Ovary (tissue), 9 donors: ENCODE results near the gene MAPRE3. TPM values are rescaled to one million over a fixed set of nuclear protein-coding genes. Genes with fewer than 3 reads are reported as not detected.
"Not testable (repeated sequence)": the region's sequence is repeated elsewhere in the genome, so short reads cannot be mapped to it uniquely, and the experiment has no call there.

ENCODE experiments used
- DNase-seq, 5 donors: peaks; one replicate each; pipeline ENCODE4 v3.0.0-alpha.2; 2019 to 2020
- H3K27ac ChIP-seq, 2 donors: fragments of 200-600 bp; one replicate each; pipeline versions ENCODE4 v1.5.1 to v1.8.0; 2019 to 2022
- H3K27me3 ChIP-seq: fragments of 200-600 bp; one replicate; pipeline ENCODE4 v1.8.0; 2022
- H3K36me3 ChIP-seq: fragments of 200-600 bp; sonication (generic); one replicate; pipeline ENCODE4 v1.5.1; 2019
- H3K4me1 ChIP-seq: one replicate; pipeline ENCODE4 v1.8.1; 2013; ENCODE audit warnings: mild to moderate bottlenecking, moderate library complexity; ENCODE audit not compliant: insufficient read depth
- H3K4me3 ChIP-seq: fragments of 200-600 bp; sonication (generic); one replicate; pipeline ENCODE4 v1.5.1; 2017
- H3K9me3 ChIP-seq, 2 donors: fragments of 200-600 bp in 1 of 2; sonication (generic) in 1 of 2; one replicate each; pipeline versions ENCODE4 v1.5.1 to v1.8.1; 2013 to 2019; ENCODE audit warnings: mild to moderate bottlenecking in 1 of 2, moderate library complexity in 1 of 2
- CTCF ChIP-seq, 3 donors: fragments of 450-650 bp in 2 of 3; fragments of 200-600 bp in 1 of 3; IDR thresholded peaks; one replicate each; pipeline versions ENCODE4 v1.5.1 to v1.8.0; 2016 to 2022; ENCODE audit warnings: antibody characterized with exemption in 3 of 3, mild to moderate bottlenecking in 1 of 3
- EP300 ChIP-seq: sonication (generic); formaldehyde crosslinking; IDR thresholded peaks from one replicate; pipeline ENCODE4 v1.6.1; 2017; ENCODE audit warnings: antibody characterized with exemption
- POLR2A ChIP-seq: fragments of 450-650 bp; IDR thresholded peaks from one replicate; pipeline ENCODE4 v1.6.1; 2017; ENCODE audit warnings: antibody characterized with exemption, mild to moderate bottlenecking, moderate library complexity
- WGBS, 3 donors: extraction: QIAGEN DNeasy Blood & Tissue Kit in 1 of 3; methylation state at CpG; one replicate each; pipeline versions ENCODE4 v1.1.5 to v1.1.7; 2013 to 2017; 5-methylcytosine and 5-hydroxymethylcytosine counted together
- intact Hi-C, 4 donors: fragments of 100-400 bp; cut with DNase I; formaldehyde crosslinking; loops; one replicate each; pipeline versions ENCODE4 v1.11.0 to v1.15.1; 2022 to 2023
- polyA plus RNA-seq, 2 donors: library from polyadenylated mRNA; stranded (reverse); fragments of 200-250 nt in 1 of 2; fragments of 350-450 nt in 1 of 2; fragmentation: Illumina TruSeq in 1 of 2; extraction: RNeasy Lipid Tissue Mini Kit (QIAGEN cat#74804) in 1 of 2; gene quantifications; one replicate each; pipeline ENCODE4 v1.2.3, GENCODE V29; 2013 to 2014
- total RNA-seq, 7 donors: library from RNA; depleted of rRNA in 2 of 7; stranded (reverse); fragments of >200 nt in 2 of 7; fragmentation: NEBNext Ultra II Directional in 3 of 7; extraction: Animal tissue kit (Norgen Biotek cat#: 25700) in 3 of 7; gene quantifications; one replicate each; pipeline versions ENCODE4 v1.1.0 to v1.2.4, GENCODE V29; 2016 to 2023
- donor health status: DM: no; HTN: no; CAD: no; lungs with moderate emphysema.
- donor health status: DM: no; HTN: no; CAD: no.
- donor health status: Bipolar disorder and iron deficiency.
- donor health status: DM: yes; HTN: yes; CAD: no.
- donor health status: DM: no; HTN: no; CAD: no.
- donor health status: DM: yes; HTN: yes; CAD: no.

MAPRE3 gene
- total and polyA plus RNA-seq, 9 donors: 23.8 to 51.8 (median 34.3) TPM

- no peaks in the 10 kb centered on the region for H3K27me3 ChIP-seq
- H3K4me1 ChIP-seq: peaks cover 17% of the 10 kb centered on the region
- peak; percentile 59 to 73 (median 68) for DNase-seq
- H3K9me3 ChIP-seq: no peaks in the 10 kb centered on the region
- intact Hi-C loops: no loop called here
- no peaks in the 10 kb centered on the region for H3K36me3 ChIP-seq
- H3K4me3 ChIP-seq: no peak overlapping the region
- TF ChIP-seq CTCF (IDR thresholded peaks at IDR 0.05) (no peak), EP300 (no peak), POLR2A (no peak)
- WGBS, 3 donors: 32 to 46% (median 35%) methylated on average over 4 of the region's 4 CpGs
- H3K27ac ChIP-seq: peak overlapping the region in 1 of 2 donors; percentile 98
Measured at GRCh38 chr2:27074738-27075565, 104.5 kb downstream of the MAPRE3 start.

GRCh38 chr2:27075566-27075871, 105.1 kb downstream of the MAPRE3 start:
- H3K4me1 ChIP-seq: peaks cover 19% of the 10 kb centered on the region
- H3K4me3 ChIP-seq, H3K36me3 ChIP-seq, H3K9me3 ChIP-seq, intact Hi-C loops, DNase-seq, H3K27me3 ChIP-seq: not testable (repeated sequence)
- 67 to 68% (median 67%) methylated on average over 6 of the region's 6 CpGs for WGBS, 3 donors
- H3K27ac ChIP-seq: peak overlapping the region in 1 of 2 donors; percentile 98

GRCh38 chr2:27076323-27076722, 105.9 kb downstream of the MAPRE3 start:
- peaks cover 22% of the 10 kb centered on the region for H3K4me1 ChIP-seq
- no peaks in the 10 kb centered on the region for H3K27me3 ChIP-seq
- DNase-seq: no peak
- H3K27ac ChIP-seq: peak overlapping the region in 1 of 2 donors; percentile 98
- intact Hi-C loops: no loop called here
- no peaks in the 10 kb centered on the region for H3K9me3 ChIP-seq
- 82 to 91% (median 89%) methylated on average over 4 of the region's 4 CpGs for WGBS, 3 donors
- no peak overlapping the region for H3K4me3 ChIP-seq
- no peaks in the 10 kb centered on the region for H3K36me3 ChIP-seq
- TF ChIP-seq EP300 (no peak), CTCF (IDR thresholded peaks at IDR 0.05) (no peak), POLR2A (no peak)

Other genes starting within 250 kb of the MAPRE3 start
- gene SLC35F6, start 206.4 kb upstream of the MAPRE3 start, total RNA-seq: 10 to 100 TPM; 13.1 to 53.5 (median 26.8) TPM
- gene SLC35F6, start 206.4 kb upstream of the MAPRE3 start, polyA plus RNA-seq: 10 to 100 TPM; 11.1 to 27.3 TPM
- gene CENPA, start 184.6 kb upstream of the MAPRE3 start, total RNA-seq: 1 to 10 TPM in 1 of 7 donors, under 1 TPM in 2, not detected in 4; 0.56 to 1.0 (median 0.87) TPM
- 1 to 10 TPM in 1 of 2 donors, under 1 TPM in 1; 0.21 to 1.4 TPM for gene CENPA, start 184.6 kb upstream of the MAPRE3 start, polyA plus RNA-seq
- gene DPYSL5, start 122.5 kb upstream of the MAPRE3 start, total RNA-seq: under 1 TPM in 4 of 7 donors, not detected in 3; 0.11 to 0.78 (median 0.26) TPM
- under 1 TPM; 0.05 to 0.16 TPM for gene DPYSL5, start 122.5 kb upstream of the MAPRE3 start, polyA plus RNA-seq
- 100 to 1,000 TPM in 1 of 7 donors, 10 to 100 TPM in 6; 26.5 to 101 (median 73.9) TPM for gene TMEM214, start 62.3 kb downstream of the MAPRE3 start, total RNA-seq
- 10 to 100 TPM; 41.7 to 66.2 TPM for gene TMEM214, start 62.3 kb downstream of the MAPRE3 start, polyA plus RNA-seq
- 10 to 100 TPM; 11.7 to 26.9 (median 23.9) TPM for gene AGBL5, start 81.0 kb downstream of the MAPRE3 start, total RNA-seq
- 10 to 100 TPM; 17.6 to 24.8 TPM for gene AGBL5, start 81.0 kb downstream of the MAPRE3 start, polyA plus RNA-seq
- 100 to 1,000 TPM; 201 to 319 (median 264) TPM for gene OST4, start 101.0 kb downstream of the MAPRE3 start, total RNA-seq
- gene OST4, start 101.0 kb downstream of the MAPRE3 start, polyA plus RNA-seq: 100 to 1,000 TPM; 379 to 588 TPM
- 100 to 1,000 TPM; 121 to 321 (median 264) TPM for gene EMILIN1, start 108.0 kb downstream of the MAPRE3 start, total RNA-seq
- 100 to 1,000 TPM in 1 of 2 donors, 1 to 10 TPM in 1; 8.6 to 177 TPM for gene EMILIN1, start 108.0 kb downstream of the MAPRE3 start, polyA plus RNA-seq
- gene KHK, start 116.1 kb downstream of the MAPRE3 start, total RNA-seq: 10 to 100 TPM in 1 of 7 donors, 1 to 10 TPM in 6; 1.3 to 10.7 (median 8.0) TPM
- gene KHK, start 116.1 kb downstream of the MAPRE3 start, polyA plus RNA-seq: 1 to 10 TPM; 2.7 to 3.9 TPM
- gene CGREF1, start 148.5 kb downstream of the MAPRE3 start, total RNA-seq: 10 to 100 TPM in 5 of 7 donors, 1 to 10 TPM in 2; 7.9 to 23.9 (median 17.6) TPM
- gene CGREF1, start 148.5 kb downstream of the MAPRE3 start, polyA plus RNA-seq: 1 to 10 TPM; 7.9 to 9.5 TPM
- 1 to 10 TPM in 5 of 7 donors, not detected in 2; 1.1 to 2.4 (median 1.5) TPM for gene ABHD1, start 153.2 kb downstream of the MAPRE3 start, total RNA-seq
- gene ABHD1, start 153.2 kb downstream of the MAPRE3 start, polyA plus RNA-seq: 1 to 10 TPM in 1 of 2 donors, under 1 TPM in 1; 0.86 to 1.6 TPM
- 100 to 1,000 TPM in 1 of 7 donors, 10 to 100 TPM in 6; 42.7 to 113 (median 70.8) TPM for gene PREB, start 164.0 kb downstream of the MAPRE3 start, total RNA-seq
- gene PREB, start 164.0 kb downstream of the MAPRE3 start, polyA plus RNA-seq: 10 to 100 TPM; 43.5 to 62.3 TPM
- not detected for gene PRR30, start 168.8 kb downstream of the MAPRE3 start, total RNA-seq
- not detected for gene PRR30, start 168.8 kb downstream of the MAPRE3 start, polyA plus RNA-seq
- 10 to 100 TPM in 5 of 7 donors, 1 to 10 TPM in 2; 8.4 to 72.2 (median 41.7) TPM for gene TCF23, start 178.4 kb downstream of the MAPRE3 start, total RNA-seq
- 10 to 100 TPM; 31.7 to 56.1 TPM for gene TCF23, start 178.4 kb downstream of the MAPRE3 start, polyA plus RNA-seq
- 100 to 1,000 TPM; 123 to 198 (median 135) TPM for gene ATRAID, start 241.4 kb downstream of the MAPRE3 start, total RNA-seq
- 100 to 1,000 TPM; 199 to 318 TPM for gene ATRAID, start 241.4 kb downstream of the MAPRE3 start, polyA plus RNA-seq
- 10 to 100 TPM; 14.2 to 37.9 (median 21.4) TPM for gene SLC5A6, start 241.6 kb downstream of the MAPRE3 start, total RNA-seq
- 10 to 100 TPM; 11.2 to 13.9 TPM for gene SLC5A6, start 241.6 kb downstream of the MAPRE3 start, polyA plus RNA-seq
- gene CAD, start 246.7 kb downstream of the MAPRE3 start, total RNA-seq: 10 to 100 TPM; 15.3 to 53.9 (median 36.3) TPM
- gene CAD, start 246.7 kb downstream of the MAPRE3 start, polyA plus RNA-seq: 10 to 100 TPM; 11.9 to 16.2 TPM